CD1c-positive myeloid dendritic cell (primary cell): ENCODE results near the gene DCP1A.
A peak's percentile ranks its signal among the peaks of the same experiment; 100 is the strongest.
"Not testable (repeated sequence)": the region's sequence is repeated elsewhere in the genome, so short reads cannot be mapped to it uniquely, and the experiment has no call there.

ENCODE experiments used
- DNase-seq: peaks from one replicate; pipeline ENCODE4 v3.0.0-alpha.2; 2016; ENCODE audit errors: extremely low spot score

Gene DCP1A

DNA sequence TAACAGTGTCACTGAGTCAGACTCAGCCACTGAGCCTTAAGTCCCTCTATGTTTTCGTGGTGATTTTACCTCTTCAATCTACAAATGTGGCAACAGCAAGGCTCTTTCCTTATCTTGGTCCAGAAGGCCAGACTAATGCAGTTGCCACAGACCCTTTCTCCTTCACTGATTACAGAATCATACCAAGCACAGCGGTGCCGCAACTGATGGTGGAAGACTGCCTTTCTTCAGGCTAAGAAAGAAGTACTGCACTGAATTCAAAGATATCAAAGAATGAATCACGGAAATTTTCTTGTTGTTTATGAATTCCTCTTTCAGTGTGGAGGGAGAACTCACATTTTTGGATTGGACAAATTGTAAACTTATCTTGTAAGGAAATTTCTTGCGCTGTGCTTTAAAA lies 18.6 kb downstream of the DCP1A start:
- no peak for DNase-seq

DNA sequence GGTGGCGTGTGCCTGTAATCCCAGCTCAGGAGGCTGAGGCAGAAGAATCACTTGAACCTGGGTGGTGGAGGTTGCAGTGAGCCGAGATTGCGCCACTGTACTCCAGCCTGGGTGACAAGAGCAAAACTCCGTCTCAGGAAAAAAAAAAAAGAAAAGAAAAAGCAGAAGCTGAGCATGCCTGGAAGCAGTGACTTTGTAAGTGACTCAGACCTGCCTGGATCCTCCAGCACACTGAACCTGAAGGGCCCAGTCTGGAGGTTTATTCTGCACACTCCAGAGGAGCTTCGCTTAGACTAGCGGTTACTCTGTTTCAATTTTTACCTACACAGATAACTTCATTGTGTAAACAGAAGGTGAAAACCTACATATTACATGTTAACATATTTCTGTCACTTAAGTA lies 19.4 kb downstream of the DCP1A start:
- peak; percentile 42 for DNase-seq

DNA sequence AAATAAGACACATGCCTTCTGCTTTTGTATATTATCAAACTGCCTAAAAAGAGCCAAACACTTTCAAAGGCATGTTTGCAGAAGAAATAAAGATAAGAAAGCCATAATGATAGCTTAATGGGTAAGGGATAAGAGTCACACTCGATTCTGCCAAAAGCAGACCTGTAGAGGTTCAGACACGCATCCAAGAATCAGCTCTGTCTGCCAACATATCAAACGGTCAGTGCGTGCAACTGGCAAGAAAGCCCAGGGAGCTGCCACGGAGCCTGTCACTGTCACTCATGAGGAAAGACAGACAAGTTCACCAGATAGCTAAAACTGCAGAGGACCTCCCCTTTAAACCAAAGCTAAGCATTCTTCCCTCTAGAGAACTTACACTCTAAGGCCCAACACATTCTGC lies 23.2 kb downstream of the DCP1A start:
- DNase-seq: no peak

DNA sequence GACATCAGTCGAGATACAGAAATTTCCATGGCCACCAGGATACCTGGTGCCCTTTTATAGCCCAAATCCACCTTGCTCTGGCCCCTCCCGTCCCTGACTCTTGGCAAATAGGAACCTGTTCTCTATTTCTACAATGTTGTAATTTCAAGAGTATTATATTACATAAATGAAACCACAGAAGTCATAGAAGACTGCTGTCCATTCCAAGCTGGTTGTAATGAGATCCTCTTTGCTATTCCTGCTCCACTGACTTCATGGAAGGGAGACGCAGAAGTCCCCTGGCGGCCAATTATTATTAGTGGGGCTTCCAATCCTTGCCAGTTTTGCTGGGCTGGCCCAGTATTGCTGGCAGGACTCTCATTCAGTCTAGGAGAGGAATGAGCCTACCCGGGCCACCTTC lies 26.6 kb downstream of the DCP1A start:
- peak; percentile 4 for DNase-seq

DNA sequence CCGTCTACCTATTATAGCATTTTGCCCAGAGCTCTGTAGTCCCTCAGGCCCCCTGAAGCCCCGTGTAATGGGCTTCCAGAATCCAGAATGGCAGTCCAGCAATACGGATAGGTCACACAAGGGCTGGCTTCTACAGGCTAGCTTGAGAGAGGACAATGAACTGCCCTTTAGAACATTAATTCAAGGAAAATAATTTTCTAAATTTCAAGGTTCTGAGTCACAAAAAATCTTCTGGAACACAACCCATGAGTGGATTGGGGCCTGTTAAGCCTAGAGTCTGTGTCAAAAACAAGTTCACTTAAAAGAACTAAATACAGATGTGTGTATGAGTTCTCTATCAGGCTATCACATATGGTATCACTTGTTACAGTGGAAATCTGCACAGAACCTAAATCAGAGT lies 28.8 kb downstream of the DCP1A start:
- DNase-seq: no peak

DNA sequence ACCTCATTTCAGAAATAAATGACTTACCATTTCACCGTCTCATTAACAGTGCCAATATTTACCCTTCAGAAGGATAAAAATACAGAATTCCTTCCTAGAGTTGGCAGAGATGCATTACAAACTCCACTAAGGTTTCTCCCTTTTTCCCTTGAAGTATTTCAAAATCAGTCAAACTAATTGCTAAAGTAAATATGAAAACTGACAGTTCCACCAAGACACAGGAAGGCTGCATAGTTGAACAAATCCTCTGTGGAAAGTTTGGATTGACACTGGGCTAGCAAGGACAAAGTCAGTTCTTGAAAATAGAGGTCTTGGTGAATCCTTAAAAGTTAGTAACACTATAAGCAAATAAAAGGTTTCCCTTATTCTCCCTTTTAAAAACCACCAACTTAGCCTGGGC lies 34.5 kb downstream of the DCP1A start:
- no peak for DNase-seq

DNA sequence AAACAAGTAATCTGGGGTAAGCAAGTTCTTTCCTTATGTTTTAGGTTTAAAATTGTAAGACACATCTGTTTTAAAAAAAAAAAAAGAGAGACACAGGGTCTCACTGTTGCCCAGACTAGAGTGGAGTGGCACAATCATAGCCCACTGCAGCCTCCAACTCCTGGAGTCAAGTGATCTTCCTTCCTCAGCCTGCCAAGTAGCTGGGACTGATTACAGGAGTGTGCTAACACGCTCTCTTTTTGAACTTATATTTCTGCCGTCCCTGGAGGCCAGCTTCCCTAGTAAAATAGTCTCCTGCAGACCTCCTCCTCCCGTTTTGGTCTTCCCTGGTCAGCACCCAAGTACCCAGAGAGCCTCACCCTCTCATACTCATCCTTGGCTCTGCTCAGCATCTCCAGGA lies 35.5 kb downstream of the DCP1A start:
- no peak for DNase-seq

DNA sequence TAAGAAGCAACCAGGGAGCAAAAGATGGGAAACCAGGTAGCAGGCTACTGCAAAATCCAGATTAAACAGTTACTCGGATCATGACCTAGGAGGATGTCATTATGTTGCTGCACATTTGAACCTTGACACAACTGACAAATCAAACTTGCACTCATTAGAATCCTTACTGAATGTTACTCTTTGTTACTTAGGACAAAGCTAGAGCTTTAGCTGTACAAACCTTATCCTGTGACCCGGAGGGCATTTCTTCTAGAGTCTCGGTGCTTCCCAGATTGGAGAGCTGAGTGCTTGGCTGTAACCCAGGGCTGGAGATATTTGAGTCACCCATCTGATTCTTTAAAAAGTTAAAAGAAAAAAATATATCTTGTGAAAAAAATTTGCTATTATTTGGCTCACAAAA lies 43.4 kb downstream of the DCP1A start:
- DNase-seq: no peak

DNA sequence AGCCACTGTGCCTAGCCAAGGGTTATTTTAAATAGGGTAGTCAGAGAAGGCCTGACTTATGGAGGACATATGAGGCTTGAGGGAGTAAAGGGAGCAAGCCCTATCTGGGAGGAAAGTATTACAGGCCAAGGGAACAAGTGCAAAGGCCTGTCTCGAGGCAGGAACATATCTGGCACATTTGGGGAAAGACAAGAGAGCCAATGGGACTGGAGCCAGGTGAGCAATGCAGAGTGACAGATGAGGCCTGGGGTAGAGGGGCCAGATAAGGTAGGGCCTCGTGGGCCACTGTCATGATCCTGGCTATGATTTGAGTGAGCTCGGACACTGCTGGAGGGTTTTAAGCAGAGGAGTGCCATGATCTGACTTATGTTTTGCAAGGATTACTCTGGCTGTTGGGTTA lies 43.8 kb downstream of the DCP1A start:
- DNase-seq: no peak

DNA sequence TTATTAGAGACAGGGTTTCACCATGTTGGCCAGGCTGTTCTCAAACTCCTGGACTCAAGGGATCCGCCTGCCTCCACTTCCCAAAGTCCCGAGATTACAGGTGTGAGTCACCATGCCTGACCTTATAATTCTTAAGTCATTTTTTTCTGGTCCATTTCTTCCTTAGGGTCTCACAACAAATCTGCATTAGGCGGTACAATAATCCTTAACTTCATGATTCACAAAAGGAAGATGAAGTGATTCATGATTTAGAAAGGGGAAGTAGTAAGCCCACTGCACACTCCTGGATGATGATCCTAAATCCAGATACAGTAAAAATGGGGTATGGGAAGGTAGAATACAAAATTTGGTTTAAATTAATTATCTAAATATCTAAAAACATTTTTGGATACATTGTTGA lies 46.5 kb downstream of the DCP1A start:
- peak; percentile 31 for DNase-seq

DNA sequence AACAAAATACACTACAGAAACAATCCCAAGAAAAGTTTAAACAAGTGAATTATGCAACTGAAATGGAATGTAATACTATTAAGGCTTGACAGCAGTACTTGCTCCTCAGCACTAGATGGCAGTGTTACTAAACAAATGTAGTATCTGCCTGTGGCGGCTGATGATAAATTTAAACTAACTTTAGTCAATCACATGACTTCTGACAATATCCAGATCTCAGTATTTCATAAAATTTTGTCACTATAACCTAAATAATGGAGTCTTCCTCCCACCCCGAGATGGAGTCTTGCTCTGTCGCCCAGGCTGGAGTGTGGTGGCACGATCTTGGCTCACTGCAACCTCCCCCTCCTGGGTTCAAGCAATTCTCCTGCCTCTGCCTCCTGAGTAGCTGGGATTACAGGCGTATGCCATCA lies 47.7 kb downstream of the DCP1A start:
- peak; percentile 75 for DNase-seq

DNA sequence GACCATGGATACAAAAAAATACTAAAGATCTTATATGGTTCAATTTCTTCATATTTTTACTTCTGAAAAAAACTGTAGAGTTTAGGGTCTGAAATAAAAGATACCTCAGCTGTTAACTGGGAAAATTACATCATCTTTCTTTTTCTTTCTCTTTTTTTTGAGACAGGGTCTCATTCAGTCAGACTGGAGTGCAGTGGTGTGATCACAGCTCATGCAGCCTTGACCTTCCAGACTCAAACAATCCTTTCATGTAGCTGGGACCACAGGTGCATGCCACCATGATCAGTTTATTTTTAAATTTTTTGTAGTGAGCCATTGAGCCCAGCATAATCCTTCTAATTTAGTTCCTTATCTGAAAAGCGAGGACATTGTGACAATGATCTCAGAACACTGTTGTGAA lies 51.9 kb downstream of the DCP1A start:
- DNase-seq: no peak

DNA sequence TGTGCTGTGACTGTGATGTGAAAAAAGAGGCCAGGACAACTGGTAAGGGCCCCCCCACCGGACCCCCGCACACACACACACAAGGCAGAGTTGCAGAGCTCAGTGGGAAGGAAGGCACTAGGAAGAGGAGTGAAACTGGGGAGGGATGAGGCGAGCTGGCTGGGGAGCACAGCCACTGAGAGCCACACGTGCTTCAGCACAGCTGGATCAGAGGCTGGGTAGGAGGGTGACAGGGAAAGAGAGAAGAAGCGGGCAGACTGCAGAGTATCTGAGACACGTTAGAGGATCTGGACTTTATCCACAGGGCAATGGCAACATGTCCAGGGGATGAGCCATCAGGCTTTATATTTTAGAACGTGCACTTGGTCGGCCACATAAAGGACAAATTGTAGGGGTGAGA lies 53.5 kb downstream of the DCP1A start:
- no peak for DNase-seq

DNA sequence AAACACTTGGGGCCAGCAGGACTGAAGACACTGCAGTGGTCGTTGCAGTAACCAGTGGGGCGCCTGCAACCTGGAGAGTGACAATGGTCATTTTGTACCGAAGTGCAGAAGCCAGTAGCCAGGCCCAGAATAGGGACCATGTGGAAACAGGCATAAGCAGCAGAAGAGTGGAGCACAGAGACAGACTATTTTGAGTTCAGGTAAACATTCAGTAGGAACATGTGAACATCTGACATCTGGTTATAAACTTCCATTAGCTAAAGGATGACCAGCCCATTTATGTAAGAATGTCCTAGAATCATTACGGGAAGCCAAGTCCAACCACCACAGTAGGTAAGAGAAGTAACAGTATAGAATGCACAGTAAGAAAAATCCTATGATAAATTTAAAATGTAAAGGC lies 59.1 kb downstream of the DCP1A start:
- no peak for DNase-seq

DNA sequence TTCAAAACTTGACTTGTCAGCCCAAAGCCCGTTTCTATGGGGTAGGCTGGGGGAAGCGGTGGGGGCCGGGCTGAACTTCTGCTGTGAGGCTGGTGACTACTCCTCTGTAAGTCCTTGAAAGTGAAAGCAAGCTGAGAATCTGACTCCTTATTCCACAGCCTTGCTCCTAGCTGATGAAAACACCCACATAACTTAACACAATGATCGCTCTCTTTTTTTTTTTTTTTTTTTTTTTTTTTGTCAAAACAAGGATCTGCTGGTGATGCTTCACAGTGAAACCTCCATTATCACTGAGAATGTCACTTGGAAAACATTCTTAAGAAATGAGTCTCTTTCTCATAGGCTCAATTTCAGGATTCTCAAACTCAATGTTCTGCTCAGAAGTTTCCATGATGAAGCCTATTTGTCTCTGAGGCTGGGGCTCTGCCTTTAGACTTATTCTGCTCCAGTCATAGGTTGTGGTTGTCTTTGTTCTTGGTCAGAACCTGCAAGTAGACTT lies 60.2 kb downstream of the DCP1A start:
- no peak for DNase-seq

DNA sequence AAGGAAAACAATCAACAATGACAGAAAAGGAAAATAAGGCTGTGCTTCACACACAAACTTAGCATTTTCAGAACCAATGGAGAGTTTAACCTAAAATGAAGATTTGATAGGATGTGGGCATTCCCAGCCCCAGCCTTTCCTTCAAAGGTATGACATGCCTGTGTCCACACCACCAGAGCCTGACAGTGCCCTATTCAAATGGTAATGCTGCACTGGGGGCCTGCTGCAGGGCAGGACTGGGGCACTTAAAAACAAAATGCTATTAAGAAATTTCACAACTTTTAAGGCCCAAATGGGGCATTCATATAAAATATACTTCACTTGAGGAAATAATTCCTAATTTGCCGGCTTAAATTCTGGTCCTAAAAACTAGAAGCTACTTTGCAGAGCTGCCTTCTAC lies 60.6 kb downstream of the DCP1A start:
- no peak for DNase-seq

DNA sequence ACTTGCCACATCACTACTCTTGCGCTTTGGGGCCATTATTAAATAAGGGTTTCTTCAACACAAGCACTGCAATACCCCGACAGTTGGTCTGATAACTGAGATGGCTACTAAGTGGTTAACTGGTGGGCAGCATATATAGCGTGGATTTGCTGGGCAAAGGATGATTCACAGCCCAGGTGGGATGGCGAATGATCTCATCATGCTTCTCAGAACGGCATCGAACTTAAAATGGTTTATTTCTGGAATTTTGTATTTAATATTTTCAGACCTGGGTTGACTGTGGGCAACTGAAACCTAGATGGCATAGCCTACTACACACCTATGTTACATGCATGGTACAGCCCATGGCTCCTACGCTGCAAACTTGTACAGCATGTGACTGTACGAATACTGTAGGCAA lies 64.8 kb downstream of the DCP1A start:
- no peak for DNase-seq

DNA sequence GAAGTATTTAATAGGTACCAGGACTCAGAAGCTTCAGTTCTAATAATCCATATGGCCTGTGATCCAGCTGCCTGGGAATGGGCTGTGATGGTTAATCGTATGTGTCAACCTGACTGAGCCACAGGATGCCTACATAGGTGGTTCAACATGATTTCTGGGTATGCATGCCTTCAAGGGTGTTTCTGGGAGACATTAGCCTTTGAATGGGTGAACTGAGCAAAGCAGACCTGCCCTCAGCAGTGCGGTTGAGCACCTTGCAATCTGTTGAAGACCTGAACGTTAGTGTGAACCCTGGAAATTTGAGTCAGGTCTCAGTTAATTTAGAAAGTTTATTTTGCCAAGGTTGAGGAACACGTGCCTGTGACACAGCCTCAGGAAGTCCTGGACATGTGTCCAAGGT lies 68.7 kb downstream of the DCP1A start:
- DNase-seq: no peak

DNA sequence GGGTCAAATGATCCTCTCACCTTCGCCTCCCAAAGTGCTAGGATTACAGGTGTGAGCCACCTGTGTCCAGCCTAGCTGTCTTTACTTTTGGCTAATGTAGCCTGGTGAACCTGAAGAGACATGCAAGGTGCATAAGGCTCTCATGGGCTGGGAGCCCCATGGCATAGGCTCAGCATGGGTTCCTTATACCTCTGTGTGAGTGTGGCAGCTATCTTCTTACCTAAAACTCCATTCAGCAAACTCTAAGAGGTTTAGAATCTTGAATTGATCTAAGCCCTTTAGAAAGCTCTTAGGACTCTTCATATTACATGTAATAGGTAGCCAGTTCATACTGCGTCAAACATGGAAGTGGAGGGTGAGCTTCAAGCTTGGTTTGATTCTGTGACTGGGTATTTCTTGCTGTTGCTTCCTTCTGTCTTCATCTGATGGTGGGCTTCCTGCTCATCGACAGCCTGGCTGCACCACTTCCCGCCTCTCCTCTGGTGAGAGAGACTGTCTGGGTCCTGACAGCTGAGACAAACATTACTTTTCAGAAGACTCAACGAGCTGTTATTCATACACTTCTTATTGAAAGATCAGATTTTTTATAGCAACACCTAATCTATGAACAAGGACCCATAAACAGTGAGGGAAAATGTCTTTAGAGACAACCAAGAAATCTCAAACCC lies 72.3 kb downstream of the DCP1A start:
- no peak for DNase-seq

DNA sequence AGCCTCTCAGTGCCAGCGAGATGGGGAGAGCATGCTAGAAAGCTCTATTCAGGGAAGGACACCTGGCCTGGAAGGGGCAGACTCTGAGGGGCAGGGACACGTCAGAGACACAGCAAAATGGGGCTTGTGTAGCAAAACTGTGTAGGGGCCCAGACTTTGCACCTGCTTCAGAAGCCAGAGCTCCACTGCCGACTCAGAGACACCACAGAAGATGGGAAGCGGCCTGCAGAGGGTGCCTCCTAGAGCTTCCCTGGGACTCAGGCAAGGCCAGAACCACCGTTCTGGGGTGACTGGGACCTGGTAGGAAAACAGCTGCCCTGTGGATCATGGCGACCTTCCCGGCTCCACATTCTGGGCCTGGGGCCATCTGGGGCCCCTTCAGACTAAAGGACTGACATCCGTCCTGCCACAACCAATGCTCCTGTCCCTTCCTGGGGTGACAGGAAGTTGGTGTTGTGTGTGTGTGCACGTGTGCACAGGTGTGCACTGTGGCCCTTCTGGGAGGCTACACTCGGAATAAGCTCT lies 74.1 kb downstream of the DCP1A start:
- no peak for DNase-seq

DNA sequence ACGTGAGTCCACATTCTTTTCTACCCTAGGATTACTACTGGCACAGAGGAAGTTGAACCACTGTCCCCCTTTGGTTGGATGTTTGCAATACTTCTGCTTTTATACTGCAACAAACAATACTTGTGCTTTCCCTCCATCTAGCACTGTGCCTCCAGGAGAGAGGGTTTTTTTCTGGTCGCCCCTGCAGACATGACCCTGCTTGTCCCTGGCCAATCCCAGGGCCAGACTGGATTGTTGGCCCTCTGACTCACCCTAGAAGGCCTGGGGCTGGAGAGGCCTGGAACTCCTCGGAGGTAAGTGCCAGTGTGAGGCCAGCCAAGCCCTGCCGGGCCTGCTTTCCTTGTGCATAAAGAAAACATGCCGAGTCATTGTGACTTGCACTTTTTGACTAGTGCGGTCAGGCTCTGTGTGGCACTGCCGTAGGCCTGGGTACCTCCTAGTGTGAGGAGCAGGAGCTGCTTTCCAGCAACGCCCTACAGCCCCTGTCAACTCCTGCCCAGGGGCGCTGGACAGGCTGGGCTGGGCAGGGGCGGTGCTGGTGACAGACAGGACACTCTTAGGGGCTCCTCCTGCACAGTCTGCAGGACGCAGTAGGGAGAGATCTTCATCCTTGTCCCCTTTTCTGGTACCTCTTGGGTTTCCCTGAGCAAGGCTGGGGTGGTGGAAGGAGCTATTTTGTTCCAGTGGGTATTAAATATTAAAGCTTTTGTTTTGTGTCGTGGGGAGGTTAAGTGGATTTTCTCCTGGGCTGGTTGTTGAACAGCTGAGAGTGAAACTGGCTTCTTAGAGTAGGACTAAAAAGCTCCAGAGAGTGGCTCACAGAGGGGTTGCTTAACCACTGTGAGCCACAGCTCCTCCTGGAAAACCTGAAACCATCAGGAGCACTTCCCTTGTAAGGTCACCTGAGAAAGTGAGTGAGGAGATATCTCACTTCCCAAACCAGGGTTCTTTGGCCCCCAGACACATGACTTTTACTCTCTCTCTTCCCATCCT lies 77.2 kb downstream of the DCP1A start:
- DNase-seq: peak; percentile 87

DNA sequence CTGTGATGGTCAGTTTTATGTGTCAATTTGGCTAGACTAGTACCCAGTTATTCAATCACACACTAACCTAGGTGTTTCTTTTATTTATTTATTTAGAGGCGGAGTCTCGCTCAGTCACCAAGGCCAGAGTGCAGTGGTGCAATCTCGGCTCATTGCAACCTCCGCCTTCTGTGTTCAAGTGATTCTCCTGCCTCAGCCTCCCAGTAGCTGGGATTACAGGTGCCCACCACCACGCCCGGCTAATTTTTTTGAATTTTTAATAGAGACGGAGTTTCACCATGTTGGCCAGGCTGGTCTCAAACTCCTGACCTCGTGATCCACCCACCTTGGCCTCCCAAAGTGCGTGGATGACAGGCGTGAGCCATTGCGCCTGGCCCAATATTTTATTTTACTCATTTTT lies 78.2 kb downstream of the DCP1A start:
- not testable (repeated sequence) for DNase-seq

DNA sequence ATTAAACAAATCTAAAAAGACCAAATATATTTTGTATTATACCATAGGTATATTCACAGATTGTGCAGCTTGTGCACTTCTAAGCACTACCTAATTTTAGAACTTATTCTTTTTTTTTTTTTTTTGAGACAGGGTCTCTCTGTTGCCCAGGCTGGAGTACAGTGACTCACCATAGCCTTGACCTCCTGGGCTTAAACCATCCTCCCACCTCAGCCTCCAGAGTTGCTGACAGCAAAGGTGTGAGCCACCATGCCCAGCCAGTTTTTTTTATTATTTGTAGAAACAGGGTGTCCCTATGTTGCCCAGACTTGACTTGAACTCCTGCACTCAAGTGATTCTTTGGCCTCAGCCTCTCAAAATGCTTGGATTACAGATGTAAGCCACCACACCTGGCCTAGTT lies 79.6 kb downstream of the DCP1A start:
- DNase-seq: no peak
